Measurements from ENCODE around the gene APLP2.
"Not testable (repeated sequence)": the region's sequence is repeated elsewhere in the genome, so short reads cannot be mapped to it uniquely, and the experiment has no call there.

The APLP2 gene

DNA sequence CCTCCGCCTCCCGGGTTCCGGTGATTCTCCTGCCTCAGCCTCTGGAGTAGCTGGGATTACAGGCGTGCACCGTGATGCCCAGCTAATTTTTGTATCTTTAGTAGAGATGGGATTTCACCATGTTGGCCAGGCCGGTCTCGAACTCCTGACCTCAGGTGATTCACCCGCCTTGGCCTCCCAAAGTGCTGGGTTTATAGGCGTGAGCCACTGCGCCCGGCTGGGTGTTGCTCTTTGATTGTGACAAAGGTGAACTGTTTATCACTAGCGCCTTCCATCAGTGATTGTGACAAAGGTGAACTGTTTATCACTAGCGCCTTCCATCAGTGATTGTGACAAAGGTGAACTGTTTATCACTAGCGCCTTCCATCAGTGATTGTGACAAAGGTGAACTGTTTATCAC lies 123.9 kb downstream of the APLP2 start:
- not testable (repeated sequence) for H3K4me1 ChIP-seq (ENCODE audit: control insufficient read depth in 5 of 5, insufficient read depth in 5 of 5, low read length in 5 of 5); H3K27ac ChIP-seq (ENCODE audit: low read depth, low read length); H3K9me3 ChIP-seq (ENCODE audit: control insufficient read depth in 5 of 5, low read length in 5 of 5); H3K4me3 ChIP-seq (ENCODE audit: low read depth in 1 of 5, low read length in 5 of 5); H3K36me3 ChIP-seq (ENCODE audit: control insufficient read depth in 5 of 5, insufficient read depth in 5 of 5, low read length in 5 of 5); H3K9ac ChIP-seq (ENCODE audit: low read length in 5 of 5); H3K27me3 ChIP-seq (ENCODE audit: control insufficient read depth in 5 of 5, insufficient read depth in 4 of 5, low read length in 5 of 5)

Measured in subcutaneous abdominal adipose tissue (tissue), 5 donors.